Activated CD8-positive, alpha-beta memory T cell treated with anti-CD3 and anti-CD28 coated beads, Interleukin-2, amount 50 U/mL, for 1 hour (primary cell): ENCODE measurements around the gene TRPM5.

Experiments
- DNase-seq: peaks from one replicate; pipeline ENCODE4 v3.0.0-alpha.2; 2020; ENCODE audit errors: extremely low read depth

Gene TRPM5

DNA sequence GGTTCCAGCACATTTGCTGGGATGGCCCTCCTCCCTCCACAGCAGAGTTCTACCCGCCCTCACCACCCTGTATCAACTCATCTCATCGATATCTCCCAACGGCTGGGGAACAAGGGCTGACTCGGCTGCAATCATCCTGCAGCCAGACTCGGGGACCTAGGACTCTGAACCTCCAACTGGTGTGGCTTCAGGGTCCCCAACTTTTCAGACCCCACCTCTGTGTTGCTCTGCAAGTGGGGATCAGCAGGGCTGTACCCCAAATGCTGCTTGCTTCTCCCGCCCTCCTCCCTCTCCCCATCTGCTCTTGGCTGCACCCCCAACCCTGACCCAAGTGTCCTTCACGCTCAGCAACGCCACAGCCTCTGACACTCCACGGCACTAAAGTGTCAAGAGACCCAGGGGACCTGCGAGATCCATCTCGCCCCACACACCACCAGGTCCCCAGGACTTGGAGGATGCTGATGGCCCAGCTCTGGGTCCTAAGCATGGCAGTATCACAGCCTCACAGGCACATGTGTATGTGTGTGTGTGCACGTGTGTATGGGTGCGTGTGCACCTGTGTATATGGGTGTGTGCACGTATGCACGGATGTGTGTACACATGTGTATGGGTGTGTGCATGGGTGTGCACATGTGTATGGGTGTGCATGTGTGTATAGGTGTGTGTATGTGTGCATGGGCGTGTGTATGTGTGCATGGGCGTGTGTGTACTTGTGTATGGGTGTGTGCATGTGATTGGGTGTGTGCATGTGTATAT, 26.9 kb upstream of the TRPM5 start:
- no peak for DNase-seq

DNA sequence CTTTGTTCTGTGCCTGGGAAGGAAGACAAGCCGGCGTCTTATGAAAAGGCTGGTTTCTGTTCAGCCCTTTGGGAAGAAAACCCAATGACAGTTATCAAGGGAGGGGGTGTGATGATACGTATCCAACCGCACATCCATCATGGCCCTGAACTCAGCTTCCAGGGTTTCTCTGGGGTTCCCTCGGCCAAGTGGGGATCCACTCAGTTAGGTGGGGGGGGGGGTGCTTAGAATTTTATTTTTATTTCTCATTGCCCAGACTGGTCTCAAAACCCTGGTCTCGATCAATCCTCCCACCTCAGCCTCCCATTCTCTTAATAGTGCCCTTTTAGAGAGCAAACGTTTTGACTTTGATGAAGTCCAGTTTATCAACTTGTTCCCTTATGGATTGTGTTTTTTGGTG, 26.2 kb upstream of the TRPM5 start:
- no peak for DNase-seq

DNA sequence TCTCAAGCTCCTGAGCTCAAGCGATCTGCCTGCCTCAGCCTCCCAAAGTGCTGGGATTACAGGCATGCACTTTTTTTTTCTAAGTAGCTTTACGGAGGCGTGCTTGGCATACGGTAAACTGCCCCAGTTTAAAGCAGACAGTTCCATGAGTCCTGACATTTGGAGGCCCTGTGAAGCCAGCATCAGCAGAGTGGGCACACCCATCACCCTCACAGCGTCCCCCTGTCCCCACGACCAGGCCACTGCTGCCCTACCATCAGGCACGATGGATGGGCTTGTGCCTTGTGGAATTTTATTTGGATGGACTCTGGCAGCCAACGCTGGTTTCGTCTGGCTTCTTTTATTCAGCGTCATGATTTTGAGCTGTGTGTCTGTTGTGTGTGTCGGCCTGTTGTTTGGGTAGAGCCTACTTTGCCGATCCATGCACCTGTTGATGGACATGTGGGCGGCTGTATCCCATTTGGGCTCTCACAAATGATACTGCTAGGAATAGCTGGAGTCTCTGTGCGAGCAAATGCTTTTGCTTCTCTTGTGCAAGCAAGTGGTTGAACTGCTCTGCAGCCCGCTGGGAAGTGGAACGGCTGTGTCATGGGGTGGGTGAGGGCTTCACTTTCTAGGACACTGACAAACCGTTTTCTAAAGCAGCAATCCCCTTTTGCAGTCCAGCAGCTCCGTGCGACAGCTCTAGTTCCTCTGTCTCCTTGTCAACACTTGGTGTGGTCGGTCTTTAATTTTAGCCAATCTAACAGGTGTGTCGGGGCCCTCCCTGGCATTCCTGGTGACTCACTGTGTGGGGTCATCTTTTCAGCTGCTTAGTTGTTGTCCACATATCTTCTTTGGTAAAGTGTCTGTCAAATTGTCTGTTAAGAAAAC, 24.3 kb upstream of the TRPM5 start:
- no peak for DNase-seq

DNA sequence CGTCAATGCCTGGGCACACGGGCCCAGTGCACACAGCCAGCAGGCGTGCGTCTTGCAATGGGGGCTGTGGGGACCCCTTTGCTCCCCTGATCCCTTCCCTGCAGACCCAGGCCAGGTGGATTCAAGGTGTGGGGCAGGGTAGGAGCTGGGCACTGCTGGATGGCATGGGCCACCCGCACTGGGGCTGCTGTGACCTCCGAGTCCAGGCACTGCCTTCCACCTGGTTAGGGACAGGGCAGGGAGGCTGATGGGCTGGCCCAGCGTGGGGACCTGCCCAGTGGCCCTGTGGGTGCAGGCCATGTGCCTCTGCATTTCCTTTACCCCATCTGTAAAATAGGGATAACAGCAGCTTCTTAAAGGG, 23.4 kb upstream of the TRPM5 start:
- no peak for DNase-seq

DNA sequence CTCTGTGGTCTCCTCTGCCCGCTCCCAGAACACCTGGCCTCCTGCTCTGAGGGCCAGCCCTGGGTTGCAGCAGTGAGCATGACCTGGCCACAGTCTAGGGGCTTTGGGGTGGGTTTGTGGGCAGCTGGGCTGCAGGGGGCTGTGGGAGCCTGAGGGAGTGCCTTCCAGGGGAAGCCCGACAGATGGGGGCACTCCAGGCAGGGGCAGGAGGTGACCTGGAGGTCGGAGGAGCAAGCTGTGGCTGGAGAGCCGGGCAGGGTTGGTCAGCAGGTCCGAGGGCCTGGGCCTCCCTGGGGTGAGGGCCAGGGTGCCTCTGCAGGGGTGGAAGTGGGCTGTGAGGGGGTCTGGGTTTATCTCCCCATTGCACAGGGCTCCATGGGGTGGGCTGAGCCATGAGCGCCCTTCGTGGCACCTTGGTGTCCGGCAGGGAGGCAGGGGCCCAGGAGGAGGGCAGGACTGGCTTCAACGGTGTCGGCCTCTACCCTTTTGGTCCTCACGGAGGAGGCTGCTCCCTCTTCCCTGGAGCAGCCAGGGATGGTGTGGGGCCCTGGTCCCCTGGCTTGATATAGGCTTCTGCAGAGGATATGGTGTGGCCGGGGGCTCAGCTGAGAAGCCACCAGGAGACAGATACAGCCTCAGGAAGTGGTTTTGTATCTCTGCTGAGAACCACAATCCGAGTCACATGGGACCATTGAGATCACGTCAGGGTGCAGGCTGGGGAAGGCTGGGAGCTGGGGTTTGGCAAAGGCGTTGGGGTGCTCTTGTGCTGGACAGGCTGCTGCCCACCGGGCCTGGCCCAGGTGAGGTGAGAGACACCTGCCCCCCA, 22.8 kb upstream of the TRPM5 start:
- no peak for DNase-seq

DNA sequence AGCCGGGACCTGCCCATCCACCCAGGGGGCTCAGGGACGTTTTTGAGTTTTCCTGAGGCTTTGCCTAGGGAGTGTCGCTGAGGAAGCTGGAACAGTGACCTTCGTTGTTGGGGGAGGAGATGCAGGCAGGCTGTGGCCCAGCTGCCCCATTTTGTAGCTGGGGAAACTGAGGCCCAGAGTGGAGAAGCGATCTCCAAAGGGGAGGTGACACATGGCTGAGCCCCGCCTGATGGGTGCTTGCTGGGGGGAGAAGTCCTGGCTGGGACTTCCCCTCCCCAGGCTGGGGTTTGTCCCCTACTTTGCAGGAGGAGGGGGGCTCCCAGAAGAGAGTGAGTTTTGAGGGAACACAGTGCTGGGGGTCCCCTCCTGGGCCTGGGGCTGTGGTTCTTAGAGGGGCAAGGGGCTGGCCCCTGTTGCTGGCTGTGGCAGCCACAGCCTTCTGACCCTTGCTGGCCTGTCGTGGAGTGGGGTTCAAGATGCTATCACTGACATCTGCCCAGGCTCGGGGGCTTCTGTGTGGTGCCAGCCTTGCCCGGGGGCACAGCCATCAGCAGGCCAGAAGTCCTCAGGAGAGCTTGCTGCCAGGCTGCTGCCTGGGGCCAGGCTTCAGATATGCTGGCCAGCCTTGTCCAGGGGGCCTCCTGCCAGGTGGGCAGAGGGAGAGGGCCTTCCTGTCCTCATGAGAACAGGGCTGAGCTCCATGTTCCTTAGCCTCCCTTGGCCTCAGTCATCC, 21.9 kb upstream of the TRPM5 start:
- no peak for DNase-seq

DNA sequence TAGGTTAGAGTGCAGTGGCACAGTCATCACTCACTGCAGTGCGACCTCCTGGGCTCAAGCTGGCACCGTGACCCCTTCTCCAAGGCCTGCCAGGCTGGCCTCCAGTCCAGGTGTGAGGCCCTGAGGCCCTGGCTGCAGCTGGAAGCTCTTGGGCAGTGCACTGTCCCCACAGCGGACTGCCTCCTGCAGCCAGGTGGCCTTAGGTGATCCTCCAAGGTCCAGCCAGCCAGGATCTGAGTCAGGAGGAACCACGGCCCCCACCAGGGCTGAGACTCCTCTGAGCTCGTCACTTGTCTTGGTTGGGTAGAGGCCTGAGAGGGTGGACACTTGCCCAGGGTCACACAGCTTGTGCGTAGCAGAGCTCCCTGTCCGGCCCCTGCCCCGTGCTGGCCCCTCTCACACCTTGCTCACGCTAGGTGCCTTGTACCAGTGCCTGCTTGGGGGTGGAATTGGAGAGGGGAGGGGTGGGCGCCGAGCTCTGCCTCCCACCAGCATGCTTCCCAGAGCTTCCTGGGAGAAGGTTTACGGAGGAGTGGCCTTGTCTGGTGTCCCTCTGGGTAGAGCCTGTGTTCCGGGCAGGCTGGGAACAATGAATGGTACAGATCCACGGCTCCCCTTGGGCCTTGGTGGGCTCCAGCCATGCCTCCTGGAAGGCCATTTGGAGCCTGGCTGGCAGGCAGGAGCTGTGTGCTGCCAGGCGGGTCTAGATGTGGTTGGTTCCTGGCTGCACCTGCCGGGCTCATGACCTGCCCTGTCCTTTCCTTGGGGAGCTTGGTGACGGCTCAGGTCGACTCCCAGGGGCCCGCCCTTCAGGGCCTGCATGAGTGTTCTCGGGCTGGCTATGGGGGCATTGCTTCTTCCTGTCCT, 21.1 kb upstream of the TRPM5 start:
- no peak for DNase-seq

DNA sequence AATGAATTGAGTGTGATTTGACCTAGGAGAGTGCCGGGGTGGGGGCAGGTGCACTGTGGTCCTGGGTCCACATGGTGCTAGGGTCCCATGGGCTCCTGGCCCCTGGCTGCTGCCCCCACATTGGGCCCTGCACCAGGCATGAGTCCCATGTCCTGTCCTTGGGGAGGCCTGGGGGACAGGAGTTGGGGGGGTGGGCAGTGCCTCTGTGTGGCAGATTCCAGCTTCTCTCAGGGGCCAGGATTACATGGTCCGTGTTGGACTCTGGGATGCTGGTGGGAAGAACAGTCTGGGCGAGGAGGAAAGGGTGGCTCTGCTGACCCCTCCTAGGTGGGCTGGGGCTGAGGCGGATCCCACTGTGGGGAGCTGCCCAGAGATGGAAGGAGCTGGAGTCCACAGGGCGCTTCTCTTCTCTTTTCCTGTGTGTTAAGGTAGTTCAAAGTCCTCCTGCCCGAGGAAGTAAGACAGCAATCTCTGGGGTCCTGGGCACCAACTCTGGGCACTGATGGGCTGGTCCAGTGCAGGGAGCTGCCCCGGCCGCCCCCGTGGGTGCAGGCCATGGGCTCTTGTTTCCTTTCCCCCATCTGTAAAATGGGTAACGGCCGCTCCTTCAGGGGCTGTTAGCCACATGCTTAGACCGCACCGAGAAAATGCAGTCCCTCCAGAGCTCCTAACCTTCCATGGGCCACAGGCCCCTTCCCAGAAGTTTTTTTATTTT, 20.3 kb upstream of the TRPM5 start:
- DNase-seq, result no peak

DNA sequence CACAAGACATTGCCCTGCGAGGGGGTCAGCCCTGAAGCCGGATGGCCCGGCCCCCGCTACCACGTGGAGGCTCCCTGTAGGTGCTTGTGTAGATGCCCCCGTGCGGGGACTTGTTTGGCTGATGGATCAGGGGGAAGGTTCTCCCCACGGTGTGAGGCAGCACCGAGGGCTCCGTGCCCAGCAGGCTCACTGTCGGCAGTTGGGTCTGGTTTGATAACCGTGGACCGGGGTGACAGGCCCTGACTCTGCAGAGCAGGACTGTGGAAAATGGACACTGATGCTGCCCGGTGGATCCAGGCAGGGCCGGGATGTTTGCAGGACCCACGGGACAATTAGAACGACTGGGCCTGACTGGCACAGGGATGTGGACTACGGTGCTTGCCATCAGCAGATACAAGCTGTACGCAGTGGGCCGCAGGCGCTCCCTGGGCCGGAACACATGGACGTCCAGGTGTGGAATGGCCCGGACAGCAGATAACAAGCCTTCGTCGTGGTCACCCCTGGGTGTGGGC, 19.5 kb upstream of the TRPM5 start:
- no peak for DNase-seq

DNA sequence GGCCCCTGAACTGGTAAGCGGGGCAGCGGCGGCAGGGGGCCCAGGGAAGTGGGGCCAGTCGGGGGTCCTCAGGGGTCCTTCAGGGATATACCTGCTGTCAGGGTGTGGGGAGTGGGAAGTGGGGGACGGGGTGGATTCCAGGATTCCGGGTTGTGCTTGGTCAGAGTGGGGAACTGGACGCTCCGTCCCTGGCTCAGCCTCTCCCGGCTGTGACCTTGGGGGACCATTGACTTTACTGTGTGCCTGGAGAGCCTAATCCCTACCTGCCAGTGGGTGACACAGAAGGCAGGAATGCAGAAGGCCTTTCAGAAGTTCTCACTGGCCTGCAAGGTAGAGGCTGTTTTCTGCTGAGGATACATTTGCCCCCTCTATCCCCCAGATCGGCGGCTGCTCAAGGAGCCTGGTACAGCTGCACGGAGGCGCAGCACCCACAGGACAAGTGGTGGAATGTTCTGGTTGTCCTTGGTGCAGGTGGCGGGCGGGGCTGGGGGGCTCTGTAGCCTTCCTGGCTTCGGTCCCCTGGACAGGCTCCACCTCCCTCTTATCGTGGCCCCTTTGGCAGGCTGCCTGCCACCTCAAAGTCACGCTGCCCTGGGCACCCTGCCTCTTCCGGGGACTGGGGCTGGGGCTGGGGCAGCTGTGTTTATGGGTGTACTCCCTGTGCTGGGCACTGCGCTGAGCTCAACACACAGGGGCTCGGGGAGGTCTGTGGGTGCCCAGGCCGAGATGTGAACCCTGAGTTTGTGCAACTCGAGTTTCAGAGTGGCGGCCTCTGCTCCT, 18.9 kb upstream of the TRPM5 start:
- DNase-seq, result no peak

DNA sequence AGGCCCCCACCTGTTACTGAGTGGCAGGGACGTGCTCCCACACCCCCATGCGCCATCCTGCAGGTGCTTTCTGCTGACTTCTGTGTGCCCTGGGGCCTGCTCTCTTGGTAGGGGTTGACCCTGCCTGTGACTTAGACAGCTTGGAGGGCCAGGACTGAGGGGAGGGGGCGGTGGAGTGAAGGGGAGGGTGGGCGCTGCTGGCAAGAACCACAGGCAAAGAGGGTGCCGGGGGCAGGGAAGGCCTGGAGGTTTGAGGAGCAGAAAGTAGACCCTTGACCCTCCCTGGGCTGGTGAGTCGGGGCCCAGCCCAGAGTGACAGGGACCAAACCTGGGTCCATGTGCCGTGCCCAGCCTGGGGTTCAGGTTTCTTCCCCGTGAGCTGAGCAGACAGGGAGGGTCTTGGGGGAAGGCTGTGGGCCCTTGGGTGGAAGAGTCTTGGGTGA, 18.2 kb upstream of the TRPM5 start:
- no peak for DNase-seq

DNA sequence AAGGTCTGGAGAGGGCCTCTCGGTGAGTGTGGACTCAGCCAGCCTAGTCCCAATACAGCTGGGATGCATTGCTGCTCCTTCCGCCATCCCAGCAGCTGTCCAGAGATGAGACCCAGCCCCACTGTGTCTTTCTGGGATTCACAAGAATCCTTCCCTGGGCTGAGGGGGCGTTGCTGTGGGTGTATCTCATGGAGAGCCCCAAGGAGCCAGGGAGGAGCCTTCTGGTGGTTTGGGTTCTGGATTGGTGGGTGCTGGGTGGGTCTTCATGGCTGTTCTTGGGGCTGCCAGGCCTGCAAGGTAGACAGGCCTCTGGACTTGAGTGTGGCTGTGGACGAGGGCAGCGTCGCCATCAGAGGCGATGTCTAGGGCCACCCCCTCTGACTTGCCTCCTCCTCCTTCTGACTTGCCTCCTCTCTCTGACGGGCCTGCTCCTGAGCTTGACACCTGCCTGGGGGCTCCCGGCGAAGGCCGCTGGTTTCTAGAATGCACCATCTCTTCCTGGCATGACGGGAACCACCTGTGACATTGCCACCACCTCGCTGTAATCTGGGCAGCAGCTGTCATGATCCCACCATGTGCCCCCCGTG, 17.7 kb upstream of the TRPM5 start:
- DNase-seq, result no peak

DNA sequence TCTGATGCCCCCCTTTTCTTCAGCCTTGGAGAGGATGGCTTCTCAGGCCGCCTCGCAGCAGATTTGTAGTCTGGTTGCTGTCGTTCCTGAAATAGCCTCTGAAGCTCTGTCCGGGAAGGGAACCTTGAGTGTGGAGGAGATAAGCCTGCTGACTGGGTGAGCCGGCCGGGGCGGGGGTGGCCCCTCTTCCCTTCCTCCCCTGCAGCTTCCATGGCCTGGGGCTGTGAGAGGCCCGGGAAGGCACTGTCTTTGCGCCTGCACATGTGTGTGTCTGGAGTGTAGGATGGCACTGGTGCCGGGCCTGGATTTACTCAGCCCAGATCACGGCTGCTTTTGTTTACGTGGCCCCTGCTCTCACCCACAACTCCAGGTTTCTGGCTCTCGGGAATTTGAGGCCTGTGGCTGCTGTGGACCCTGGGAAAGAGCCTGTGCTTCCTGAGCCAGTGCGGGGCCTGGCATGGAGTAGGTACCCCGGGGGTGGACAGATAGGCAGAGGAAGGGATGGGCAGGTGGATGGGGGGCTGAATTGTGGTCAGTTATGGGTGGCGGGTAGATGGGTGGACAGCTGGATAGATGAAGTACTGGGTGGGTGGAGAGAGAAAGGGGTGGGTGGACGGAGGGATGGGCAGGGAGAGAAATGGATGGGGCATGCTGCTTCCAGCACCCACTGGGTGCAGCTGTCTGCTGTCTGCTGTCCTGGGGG, 17.1 kb upstream of the TRPM5 start:
- DNase-seq, result no peak

DNA sequence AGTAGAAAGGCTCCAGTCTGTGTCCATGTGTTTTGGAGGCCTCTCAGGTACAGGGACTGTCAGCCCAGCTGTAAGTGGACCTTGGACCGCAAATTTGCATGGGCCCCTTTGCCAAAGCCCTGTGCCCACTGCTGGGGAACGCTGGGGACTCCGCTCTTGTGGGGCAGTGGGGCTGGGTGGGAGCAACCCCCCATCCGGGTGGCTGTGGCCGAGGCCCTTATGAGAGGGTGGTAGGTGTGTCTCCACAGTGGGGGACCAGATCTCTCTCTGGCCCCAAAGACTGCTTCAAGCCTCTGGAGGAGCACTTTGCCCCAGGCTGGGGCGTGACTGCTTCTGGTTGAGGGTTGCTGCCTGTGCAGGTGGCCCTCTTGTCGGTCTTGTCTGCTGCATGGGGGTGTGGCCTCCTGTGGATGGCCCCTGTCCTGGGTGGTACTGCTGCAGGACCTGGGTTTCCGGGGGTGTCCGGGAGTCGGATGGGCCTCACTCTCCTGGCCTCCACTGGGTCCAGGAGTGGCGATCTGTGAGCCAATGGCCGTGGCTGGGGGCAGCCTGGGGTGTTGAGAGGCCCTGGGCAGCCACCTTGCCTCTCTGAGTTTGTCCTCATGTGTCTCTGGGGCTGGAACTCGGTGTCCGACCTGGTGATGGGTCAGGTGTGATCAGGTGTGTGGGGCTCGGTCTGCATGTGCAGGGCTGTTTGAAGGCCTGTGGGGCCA, 16.4 kb upstream of the TRPM5 start:
- no peak for DNase-seq

DNA sequence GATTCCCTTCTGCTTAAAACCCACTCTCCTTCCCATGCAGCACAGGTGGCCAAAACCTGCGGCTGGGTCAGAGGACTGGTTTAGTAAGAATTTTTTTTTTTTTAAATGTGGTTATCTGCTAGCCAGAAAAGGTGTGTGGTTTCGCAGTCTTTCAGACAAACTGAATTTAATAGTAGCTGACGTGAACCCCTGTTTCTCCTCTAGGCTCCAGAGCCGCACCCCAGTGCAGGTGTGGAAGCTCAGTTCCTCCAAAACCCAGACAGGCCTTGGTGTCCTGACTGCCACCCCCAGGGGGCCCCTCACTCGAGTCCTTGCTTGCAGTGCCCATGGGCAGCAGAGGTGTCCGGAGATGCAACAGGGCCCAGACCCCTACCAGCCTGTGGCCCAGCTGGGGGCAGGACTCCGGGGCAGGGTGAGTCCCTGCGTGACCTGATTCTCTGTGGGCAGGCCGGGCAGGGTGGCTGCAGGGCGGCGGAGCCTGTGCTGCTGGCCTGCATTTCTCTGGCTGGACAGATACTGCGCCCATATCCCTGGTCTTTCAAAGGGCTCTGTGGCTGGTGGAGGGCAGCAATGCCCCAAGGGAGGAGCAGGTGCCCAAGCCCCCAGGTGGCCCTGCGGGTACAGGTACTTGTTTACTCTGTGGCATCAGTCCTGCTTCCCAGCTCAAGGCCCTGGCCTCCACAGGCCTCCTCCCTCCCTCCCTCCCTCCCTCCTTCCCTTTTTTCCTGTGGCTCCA, 15.7 kb upstream of the TRPM5 start:
- no peak for DNase-seq

DNA sequence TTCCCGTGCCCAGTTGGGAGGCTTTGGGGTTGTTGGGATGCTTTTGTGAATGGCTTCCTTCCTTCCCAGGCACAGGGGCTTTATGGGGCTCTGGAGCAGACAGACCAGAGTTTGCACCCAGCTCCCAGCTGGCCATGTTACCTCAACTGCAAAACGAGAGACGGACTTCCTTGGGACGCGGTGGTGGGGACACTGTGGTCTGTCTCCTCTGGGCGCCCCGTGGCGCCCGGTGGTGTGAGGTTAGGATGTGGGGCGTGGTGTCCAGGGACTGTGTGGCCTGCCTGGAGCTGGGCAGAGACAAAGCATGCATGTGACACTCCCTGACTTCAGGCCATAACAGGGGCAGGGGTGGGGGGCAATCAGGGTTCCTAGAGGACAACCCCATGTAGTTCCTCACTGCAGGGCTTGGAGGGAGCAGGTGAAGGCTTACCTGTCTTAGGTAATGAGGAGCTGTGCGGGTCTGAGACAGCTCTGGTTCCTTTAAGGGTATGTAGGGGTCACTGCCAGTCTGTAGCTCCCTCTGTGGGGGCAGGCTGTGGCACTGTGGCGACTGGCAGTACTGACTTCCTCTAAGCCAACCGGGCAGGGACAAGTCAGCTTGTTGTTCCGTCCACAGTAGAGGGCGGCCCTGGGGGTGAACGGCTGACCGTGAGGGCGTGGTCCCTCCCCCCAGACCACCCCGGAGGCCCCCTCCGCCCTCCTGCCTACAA, 14.9 kb upstream of the TRPM5 start:
- DNase-seq, result no peak
